Brain pericyte (primary cell): ENCODE results near the gene RELL1.

Experiments used
- DNase-seq: peaks from one replicate; pipeline ENCODE4 v3.0.0-alpha.2; 2012; ENCODE audit warnings: low read depth, low spot score

The RELL1 gene

GRCh38 chr4:37601531-37601930 lies 84.6 kb downstream of the RELL1 start:
- no peak for DNase-seq

GRCh38 chr4:37599092-37599790 lies 86.9 kb downstream of the RELL1 start:
- no peak for DNase-seq

- no peak for DNase-seq
Observed at GRCh38 chr4:37597034-37597433, 89.1 kb downstream of the RELL1 start.

GRCh38 chr4:37595875-37596680 lies 90.1 kb downstream of the RELL1 start:
- DNase-seq, result no peak

- DNase-seq, result no peak
Observed at GRCh38 chr4:37594099-37594498, 92.1 kb downstream of the RELL1 start.

GRCh38 chr4:37591349-37591748 lies 94.8 kb downstream of the RELL1 start:
- no peak for DNase-seq

- no peak for DNase-seq
Observed at GRCh38 chr4:37590016-37590415, 96.2 kb downstream of the RELL1 start.

- DNase-seq, result no peak
Observed at GRCh38 chr4:37588150-37588549, 98.0 kb downstream of the RELL1 start.

DNA sequence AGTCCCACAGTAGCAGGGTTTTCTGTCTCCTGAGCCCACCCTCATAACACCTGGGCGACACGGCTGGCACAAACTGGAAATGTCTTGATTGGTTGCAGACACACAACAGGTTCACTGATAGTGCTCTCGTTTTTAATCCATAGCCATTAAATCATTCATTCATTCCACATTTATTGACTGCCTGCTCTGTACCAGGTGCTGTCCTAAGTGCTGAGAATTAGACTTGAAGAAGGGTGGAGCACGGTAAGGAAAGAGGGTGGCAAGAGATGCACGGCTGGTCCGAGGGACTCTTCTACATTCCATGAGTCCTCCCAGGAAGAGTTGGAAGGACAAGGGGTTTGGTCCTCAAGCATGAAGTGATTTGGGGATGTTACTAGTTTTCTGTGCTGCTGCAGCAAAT lies 100.0 kb downstream of the RELL1 start:
- no peak for DNase-seq

- DNase-seq, result no peak
Observed at GRCh38 chr4:37584493-37585060, 101.6 kb downstream of the RELL1 start.

DNA sequence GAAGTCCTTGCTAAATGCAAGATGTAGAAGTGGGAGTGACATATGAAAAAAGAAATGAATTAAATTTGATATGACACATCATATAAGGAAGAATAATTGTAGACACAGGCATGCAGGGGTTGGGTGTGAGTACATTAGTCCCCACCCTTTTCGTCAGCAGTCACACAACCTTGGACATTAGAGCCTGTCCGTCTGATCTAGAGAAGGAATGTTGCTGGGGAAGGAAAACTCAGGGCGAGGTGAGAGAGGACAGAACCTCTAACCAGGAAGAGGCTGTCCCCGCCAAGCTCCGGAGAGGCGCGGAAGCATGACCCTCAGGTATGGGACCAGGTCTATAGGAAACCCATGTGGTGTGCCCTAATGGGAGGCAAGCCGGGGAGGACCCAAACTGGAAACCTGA lies 102.1 kb downstream of the RELL1 start:
- no peak for DNase-seq

DNA sequence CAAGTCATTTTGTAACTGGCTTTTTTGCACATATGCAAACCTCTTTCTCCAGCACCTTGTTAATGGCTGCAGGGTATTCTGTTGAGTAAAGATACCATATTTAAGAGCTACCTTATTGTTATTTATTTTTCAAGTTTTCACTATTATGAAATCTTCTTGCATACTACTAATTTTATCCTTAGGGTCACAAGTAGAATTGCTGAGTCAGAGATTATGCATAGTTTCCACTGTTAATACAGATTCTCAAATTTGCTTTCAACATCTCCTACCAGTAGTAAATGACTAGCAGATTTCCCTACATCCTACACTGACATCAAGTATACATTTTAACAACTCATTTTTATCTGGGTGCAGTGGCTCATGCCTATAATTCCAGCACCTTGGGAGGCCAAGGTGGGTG lies 112.6 kb downstream of the RELL1 start:
- DNase-seq, result no peak

DNA sequence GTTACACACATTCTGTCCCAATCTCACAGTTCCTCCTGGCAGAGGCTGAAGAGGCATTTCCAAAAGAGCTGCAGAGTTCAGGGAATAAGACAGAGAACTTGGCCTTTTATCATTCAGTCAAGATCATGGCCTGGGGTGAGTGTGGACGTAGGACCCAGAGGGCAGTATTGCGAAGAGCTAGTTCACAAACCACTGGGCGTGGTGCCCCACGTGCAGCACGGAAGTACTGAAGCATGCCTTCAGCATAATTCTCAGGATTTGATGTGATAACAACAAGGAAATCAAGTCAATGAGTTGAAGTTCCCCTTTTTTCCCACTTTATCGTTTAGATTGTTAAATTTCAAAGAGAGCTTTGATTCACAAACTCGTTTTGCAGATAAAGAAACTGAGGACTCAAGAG lies 117.7 kb downstream of the RELL1 start:
- DNase-seq, result no peak

DNA sequence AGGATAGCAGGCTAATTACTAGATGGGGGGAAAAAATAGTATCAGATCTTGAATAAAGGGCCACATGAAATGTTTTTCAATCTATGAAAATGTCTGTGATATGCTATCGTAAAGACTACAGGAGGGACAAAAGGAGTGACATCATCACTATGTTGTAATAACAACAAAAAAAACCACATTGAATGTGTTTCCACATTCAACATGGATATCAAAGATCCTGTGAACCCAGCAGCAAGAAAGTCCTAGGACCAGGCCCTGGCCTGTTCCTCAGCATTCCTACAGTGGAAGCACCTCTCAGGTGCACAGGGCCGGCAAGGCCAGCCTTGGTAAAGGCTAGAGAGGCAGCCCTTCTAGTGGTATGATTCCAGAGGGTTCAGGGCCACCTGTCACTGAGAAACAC lies 118.3 kb downstream of the RELL1 start:
- DNase-seq, result no peak

GRCh38 chr4:37562592-37562991 lies 123.6 kb downstream of the RELL1 start:
- no peak for DNase-seq

DNA sequence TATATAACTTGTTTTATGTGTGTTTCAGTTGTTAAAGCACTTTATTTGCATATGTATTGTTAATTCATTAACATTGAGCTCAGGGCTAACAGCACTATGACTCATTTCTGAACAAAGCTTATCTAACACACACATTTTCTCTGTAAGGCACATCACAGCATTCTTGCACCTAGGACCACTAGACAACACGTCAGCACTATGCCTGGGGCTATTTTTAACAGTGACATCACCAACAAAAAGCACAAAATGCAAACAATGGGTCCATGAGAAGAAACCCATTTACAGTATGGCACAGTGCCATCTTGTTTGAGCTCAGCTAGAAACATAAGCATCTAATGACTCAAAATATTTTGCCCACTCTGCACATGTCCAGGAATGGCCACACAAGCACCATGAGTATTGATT lies 124.4 kb downstream of the RELL1 start:
- DNase-seq, result no peak

DNA sequence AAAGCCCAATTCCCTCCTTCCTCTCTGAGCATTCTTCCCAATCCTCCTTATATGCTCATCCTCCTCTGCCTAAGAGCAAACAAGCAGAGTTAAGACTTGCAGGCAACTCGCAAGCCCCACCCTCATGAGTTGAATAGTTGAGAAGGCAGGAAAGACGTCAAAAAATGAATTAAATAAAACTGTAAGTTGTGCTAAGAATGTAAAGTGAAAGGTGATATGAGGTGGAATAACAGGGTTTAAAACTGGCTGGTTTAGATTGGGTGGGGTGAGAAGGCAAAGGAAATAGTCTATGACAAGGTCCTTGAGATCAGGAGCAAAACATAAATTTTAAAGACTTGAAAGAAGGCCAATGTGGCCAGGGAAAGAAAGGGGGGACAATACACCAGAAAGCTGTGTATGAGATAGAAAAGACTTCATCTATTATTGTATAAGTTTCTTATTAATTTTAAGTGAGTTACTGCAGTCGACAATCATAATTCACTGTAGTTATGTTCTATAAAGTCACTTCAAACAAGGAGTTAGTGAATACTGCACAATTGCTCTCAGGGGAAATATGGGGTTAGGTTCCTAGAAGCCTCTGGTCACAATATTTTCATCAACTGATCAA lies 124.9 kb downstream of the RELL1 start:
- no peak for DNase-seq
